Measurements from ENCODE around the gene PRSS57. TPM values are rescaled to one million over a fixed set of nuclear protein-coding genes. Genes with fewer than 3 reads are reported as not detected.

Gene PRSS57
- total and polyA plus RNA-seq, 2 of the 4 experiments (the other 2 are of a cell fraction): not detected

DNA sequence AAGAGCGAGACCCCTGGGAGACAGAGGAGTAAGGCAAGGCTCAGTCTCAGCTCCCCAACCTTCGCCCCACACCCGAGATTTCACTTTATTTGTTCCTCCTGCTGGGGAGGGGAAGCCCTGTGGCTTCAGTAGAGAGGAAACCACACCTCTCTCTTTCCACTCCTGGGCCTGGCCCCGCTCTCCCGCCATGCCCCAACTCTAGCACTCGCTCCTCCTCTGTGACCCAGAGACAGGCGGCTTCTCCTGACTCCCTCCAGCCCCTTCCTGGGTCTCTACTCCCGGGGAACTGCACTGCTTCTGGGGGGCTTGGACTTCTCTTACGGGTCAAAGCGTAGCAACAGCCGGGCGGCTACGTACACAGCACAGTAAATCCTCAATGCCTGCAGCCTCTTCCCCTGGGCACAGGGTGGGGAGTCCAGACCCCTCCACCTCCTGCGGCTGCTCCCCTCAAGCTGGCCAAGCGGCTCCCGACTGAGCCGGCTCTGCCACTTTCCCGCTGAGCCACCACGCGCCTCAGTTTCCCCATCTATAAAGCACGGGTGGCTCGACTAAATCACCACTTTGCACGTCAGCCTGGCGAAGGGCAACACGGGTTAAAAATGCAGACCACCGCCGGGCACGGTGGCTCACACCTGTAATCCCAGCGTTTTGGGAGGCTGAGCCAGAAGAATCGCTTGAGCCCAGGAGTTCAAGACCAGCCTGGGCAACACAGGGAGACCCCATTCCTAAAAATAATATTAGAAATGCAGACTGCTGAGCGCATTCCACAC is 33.6 kb downstream of the PRSS57 start:
- dilution Hi-C loops (cut with HindIII; ENCODE audit: low sequenced_read_pairs, unreplicated experiment) (no loop called here), intact Hi-C loops (cut with micrococcal nuclease) (loop anchor here (2.0 to 10.0 kb wide), 4 partner anchors 29 to 251 kb away; partner anchors contain the start of genes POLRMT and R3HDM4), in situ Hi-C loops (cut with MboI; ENCODE audit: low sequenced_read_pairs) (no loop called here)
- peak overlapping the region; percentile 87 for H3K4me3 ChIP-seq (ENCODE audit: insufficient read depth, low read depth, low read length)
- peak overlapping the region; percentile 87 for H2AK9ac ChIP-seq (replicated peaks; ENCODE audit: low read depth, low read length, poor library complexity)
- DNase-seq: no peak
- no peaks in the 10 kb centered on the region for H3K9me1 ChIP-seq (ENCODE audit: insufficient read depth, low read length)
- ChIA-PET POLR2A (ENCODE audit: unreplicated experiment) (no interaction called here), CTCF (no interaction called here)
- peaks cover 7% of the 10 kb centered on the region; the same call in 1 of the 2 replicates for H3K36me3 ChIP-seq (ENCODE audit: control insufficient read depth, insufficient read depth, low read length)
- H4K20me1 ChIP-seq (ENCODE audit: insufficient read depth, low read length): peaks cover 57% of the 10 kb centered on the region
- no peak overlapping the region for H2BK20ac ChIP-seq (ENCODE audit: low read depth, low read length)
- peaks cover 14% of the 10 kb centered on the region for H3K4me1 ChIP-seq (ENCODE audit: control insufficient read depth, insufficient read depth, low read length)
- peaks cover 0 to 41% of the 10 kb centered on the region in 2 experiments; a peak in 2 of 4 replicates for H3K79me1 ChIP-seq (ENCODE audit: low read depth in 1 of 2, low read length in 2 of 2)
- H3K9me3 ChIP-seq (ENCODE audit: control insufficient read depth, insufficient read depth, low read length): no peaks in the 10 kb centered on the region
- H3K4me2 ChIP-seq (ENCODE audit: low read depth, low read length): peak overlapping the region; percentile 95
- no peak overlapping the region for H3K56ac ChIP-seq (ENCODE audit: extremely low read depth, insufficient read depth, low read length)
- H3K14ac ChIP-seq (replicated peaks; ENCODE audit: low read depth, low read length): 0 out of 2 replicates have a peak overlapping the region, but pooled peaks have one; percentile 23
- H3K18ac ChIP-seq (ENCODE audit: low read depth, low read length): no peak overlapping the region
- peak overlapping the region; percentile 12 for H2BK5ac ChIP-seq (ENCODE audit: low read depth, low read length, poor library complexity, severe bottlenecking)
- H4K5ac ChIP-seq (ENCODE audit: low read depth, low read length): no peak overlapping the region
- peak overlapping the region; percentile 2 for H2AK5ac ChIP-seq (ENCODE audit: low read depth, low read length)
- 33% methylated on average over 13 of the region's 31 CpGs; no CpG with 5 or more reads in 1 of the 2 experiments for WGBS, 2 experiments (ENCODE audit: extremely low coverage in 2 of 2, insufficient read length in 1 of 2)
- no peak overlapping the region for H2BK15ac ChIP-seq (ENCODE audit: low read depth, low read length)
- no TSS peak for BruUV-seq (replicated peaks)
- H3K9ac ChIP-seq (ENCODE audit: low read depth, low read length): peak overlapping the region; percentile 91
- H3K4ac ChIP-seq (ENCODE audit: low read depth, low read length): no peak overlapping the region
- no peak overlapping the region for H2BK120ac ChIP-seq (ENCODE audit: low read depth, low read length)
- no peak overlapping the region for H4K8ac ChIP-seq (ENCODE audit: low read depth in 2 of 2, low read length in 2 of 2)
- ATAC-seq (ENCODE audit: low read depth): no peak
- H3K27me3 ChIP-seq (ENCODE audit: control insufficient read depth, insufficient read depth, low read length): no peaks in the 10 kb centered on the region
- H3K27ac ChIP-seq (ENCODE audit: insufficient read depth, low read length): peak overlapping the region; percentile 75
- peak overlapping the region; percentile 90 for H3K23ac ChIP-seq (ENCODE audit: low read depth, low read length)
- TF ChIP-seq, protein P1, sequence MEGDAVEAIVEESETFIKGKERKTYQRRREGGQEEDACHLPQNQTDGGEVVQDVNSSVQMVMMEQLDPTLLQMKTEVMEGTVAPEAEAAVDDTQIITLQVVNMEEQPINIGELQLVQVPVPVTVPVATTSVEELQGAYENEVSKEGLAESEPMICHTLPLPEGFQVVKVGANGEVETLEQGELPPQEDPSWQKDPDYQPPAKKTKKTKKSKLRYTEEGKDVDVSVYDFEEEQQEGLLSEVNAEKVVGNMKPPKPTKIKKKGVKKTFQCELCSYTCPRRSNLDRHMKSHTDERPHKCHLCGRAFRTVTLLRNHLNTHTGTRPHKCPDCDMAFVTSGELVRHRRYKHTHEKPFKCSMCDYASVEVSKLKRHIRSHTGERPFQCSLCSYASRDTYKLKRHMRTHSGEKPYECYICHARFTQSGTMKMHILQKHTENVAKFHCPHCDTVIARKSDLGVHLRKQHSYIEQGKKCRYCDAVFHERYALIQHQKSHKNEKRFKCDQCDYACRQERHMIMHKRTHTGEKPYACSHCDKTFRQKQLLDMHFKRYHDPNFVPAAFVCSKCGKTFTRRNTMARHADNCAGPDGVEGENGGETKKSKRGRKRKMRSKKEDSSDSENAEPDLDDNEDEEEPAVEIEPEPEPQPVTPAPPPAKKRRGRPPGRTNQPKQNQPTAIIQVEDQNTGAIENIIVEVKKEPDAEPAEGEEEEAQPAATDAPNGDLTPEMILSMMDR (conservative IDR thresholded peaks at IDR 0.05; ENCODE audit: low read depth, low read length): no peak
- TF ChIP-seq MAZ (IDR thresholded peaks at IDR 0.05; ENCODE audit: borderline replicate concordance, low read depth, low read length): 0 out of 2 replicates have a peak, but pooled peaks have one; percentile 12
- no peak overlapping the region for H4K91ac ChIP-seq (ENCODE audit: insufficient read depth, low read depth, low read length)
- H2AFZ ChIP-seq (replicated peaks; ENCODE audit: low read length, poor library complexity): no peak overlapping the region

Data from IMR-90 (cell line).